NCI-H446 (cell line): ENCODE results near the gene NR3C2.
A peak's percentile ranks its signal among the peaks of the same experiment; 100 is the strongest.
"Not testable (repeated sequence)": the region's sequence is repeated elsewhere in the genome, so short reads cannot be mapped to it uniquely, and the experiment has no call there.

Experiments used
- DNase-seq, 2 experiments: peaks; one replicate each; lab custom pipeline; 2025; lab: John Stamatoyannopoulos, UW

The NR3C2 gene

DNA sequence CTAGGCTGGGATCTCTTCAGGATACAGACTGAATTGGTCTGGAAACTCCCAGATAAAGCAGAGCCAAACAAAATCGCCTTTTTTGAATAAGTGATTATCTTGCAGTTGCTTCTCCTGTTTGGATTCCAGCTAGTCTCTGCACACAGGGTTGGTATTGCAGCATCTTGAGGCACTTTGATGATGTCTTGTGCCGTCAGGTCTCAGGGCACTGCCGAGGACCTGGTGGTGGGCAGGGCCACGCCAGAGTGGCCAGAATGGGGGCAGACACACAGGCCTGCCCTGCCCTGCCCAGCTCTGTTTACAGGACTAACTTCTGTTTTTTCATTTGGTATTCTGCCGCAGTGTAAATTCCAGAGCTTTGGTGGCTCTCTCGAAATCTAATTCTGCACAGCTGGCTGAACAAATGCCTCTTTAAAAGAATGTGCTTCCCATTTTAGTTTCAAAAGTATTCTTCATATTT, 276.1 kb downstream of the NR3C2 start:
- DNase-seq, result no peak

GRCh38 chr4:148164557-148164956, 277.7 kb downstream of the NR3C2 start:
- DNase-seq, result no peak

- no peak for DNase-seq
Observed at GRCh38 chr4:148162991-148163390, 279.2 kb downstream of the NR3C2 start.

GRCh38 chr4:148162519-148162918, 279.7 kb downstream of the NR3C2 start:
- DNase-seq, result no peak

- no peak for DNase-seq
Observed at GRCh38 chr4:148161601-148162000, 280.6 kb downstream of the NR3C2 start.

GRCh38 chr4:148159793-148160192, 282.4 kb downstream of the NR3C2 start:
- DNase-seq, result no peak

DNA sequence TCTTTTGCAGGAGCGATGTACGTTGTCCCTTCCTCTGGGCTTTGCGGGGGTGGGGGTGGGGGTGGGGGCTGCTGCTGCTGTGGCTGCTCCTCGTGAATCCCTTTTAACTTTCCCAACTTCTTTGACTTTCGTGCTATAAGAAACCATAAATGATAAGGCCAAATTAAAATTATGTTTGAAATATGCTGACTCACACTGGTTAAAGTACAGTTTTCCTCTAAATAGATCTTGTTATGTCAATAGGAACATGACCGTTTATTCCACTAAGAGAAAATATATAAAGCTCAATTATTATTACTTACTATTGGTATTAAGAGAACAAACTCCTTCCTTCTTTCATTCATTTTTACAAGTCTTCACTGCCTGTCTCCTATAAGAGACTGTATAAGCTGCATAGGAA, 287.4 kb downstream of the NR3C2 start:
- DNase-seq, result no peak

DNA sequence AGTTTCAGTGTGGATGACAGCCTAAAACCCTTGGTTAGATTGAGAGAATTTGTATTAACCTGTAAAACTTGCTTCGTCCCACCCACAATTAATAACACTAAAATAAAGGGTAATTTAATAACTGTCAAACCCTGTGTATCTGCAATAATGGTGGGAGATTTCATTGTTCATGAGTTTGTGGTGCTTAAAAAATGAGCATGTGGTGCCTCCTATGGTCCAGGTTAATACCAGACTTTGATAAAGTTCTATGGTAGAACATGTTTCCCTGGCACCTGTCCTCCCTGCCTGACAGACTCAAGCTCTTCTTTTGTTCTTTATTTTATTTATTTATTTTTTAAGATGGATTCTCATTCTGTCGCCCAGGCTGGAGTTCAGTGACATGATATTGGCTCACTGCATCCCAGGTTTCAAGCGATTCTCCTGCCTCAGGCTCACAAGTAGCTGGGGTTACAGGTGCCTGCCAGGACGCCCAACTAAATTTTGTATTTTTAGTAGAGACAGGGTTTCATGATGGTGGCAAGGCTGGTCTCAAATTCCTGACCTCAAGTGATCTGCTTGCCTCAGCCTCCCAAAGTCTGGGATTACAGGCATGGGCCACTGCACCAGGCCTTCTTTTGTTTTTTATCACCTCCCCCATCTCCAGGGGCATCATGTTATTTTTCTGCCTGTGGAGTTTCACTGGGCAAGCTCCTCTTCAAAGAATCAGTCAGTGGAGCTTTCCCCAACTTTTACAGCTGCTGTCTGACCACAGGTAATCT, 289.2 kb downstream of the NR3C2 start:
- DNase-seq, result no peak

DNA sequence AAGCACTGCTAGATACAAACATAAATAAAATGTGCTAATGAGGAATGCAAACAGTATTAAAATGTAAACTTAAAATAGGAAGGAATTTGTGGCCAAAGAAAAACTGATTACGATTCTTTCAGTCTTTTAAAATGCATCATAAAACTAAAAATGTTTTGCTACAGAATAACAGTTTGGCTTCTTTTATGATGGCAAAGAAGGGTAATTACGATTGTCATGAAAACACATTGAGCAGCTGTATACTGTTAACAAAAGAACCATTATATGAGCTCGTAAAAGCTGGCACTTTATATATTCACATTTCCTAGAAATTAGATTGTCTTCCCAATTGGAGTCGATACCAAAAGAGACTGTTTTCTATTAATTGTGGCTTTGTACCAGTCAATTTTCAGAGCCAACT, 290.4 kb downstream of the NR3C2 start:
- DNase-seq, result no peak

DNA sequence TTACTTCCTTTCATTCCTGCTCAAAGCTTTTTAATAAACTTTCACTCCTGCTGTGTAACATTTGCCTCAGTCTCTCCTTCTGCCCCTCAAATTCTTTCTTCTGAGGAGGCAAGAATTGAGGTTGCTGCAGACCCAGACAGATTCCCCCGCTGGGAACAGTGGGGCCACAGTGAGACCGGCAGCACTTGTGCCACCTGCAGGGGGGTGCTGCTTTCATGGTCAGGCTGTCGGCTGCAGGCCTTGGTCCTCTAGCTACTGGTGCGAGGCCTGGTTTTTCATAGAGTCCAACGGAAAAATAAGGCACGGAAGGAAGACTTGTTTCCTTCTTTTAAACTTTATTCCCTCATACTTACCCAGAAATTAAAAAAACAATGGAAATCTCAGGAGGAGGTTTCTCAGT, 296.7 kb downstream of the NR3C2 start:
- DNase-seq, result no peak

DNA sequence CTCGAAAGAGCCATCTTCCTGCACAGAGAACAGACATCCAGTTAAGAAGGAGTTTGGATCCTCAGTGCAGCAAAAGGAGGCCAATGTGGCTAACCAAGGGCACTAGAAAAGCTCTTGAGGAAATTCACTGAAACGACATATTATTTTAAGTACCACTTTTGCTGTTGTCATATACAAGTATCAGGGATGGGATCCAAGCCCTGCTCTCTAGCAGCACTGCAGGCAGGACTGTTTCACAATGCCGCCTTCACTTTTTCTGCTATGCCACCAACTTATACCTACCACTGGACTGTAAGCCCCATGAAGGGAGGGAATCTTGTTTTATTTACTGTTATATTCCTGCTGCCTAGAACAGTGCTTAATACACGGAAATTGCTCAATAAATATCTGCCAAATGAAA, 299.0 kb downstream of the NR3C2 start:
- no peak for DNase-seq

DNA sequence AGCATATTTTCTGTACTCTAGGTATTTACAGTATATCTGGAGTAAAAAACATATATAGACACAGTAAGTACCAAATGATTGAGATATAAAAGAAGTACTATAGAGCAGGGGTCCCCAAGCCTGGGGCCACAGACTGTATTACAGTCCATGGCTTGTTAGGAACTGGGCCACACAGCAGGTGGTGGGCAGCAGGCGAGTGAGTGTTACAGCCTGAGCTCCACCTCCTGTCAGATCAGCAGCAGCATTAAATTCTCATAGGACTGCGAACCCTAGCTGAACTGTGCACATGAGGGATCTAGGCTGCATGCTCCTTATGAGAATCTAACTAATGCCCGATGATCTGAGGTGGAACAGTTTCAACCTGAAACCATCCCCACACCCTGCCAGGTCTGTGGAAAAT, 300.7 kb downstream of the NR3C2 start:
- DNase-seq, result no peak

GRCh38 chr4:148126825-148127224, 315.4 kb downstream of the NR3C2 start:
- DNase-seq, result no peak

DNA sequence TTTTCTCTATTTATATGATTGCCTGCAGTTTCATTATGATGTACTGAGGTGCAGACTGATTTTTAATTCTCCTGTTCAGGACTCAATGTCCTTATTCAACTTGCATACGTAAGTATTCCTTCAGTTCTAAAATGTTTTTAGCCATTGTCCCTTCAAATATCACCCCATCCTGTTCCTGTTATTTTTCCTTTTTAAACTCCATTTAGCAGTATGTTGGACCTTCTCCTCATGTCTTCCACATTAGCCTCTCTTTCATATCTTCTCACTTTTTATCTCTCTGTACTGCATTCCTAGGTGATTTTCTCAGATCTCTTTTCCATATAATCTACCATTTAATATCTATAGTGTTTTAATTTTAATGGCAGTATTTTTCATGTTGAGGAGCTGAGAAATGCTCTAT, 317.7 kb downstream of the NR3C2 start:
- DNase-seq, result no peak

DNA sequence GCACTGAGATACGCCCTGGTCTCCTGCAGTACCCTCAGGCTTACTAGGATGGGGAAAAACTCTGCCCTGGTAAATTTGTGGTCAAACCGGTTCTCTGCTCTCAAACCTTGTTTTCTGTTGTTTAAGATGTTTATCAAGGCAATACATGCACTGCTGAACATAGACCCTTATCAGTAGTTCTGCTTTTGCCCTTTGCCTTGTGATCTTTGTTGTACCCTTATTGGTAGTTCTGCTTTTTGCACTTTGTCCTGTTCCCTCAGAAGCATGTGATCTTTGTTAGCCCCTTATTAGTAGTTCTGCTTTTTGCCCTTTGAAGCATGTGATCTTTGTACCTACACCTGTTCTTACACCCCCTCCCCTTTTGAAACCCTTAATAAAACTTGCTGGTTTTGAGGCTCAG, 319.1 kb downstream of the NR3C2 start:
- DNase-seq, result not testable (repeated sequence)

DNA sequence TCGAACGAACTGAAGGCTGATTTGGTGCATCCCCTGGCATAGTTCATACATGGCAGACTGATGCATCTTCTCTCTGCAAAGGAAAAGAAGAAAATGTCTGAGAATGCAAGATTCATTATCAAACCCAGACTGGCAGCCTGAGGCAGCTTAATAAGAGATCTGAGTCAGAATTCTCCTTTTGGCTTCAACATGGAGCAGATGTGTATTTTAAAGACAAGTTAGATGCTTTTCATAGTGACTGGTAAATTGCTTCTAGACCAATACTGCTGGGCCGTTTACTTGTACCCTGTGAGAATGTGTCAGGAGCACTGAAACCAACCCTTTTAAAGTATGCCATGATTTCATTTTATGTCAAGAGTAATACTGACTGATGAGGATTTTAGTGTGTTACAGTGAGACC, 322.0 kb downstream of the NR3C2 start:
- no peak for DNase-seq

DNA sequence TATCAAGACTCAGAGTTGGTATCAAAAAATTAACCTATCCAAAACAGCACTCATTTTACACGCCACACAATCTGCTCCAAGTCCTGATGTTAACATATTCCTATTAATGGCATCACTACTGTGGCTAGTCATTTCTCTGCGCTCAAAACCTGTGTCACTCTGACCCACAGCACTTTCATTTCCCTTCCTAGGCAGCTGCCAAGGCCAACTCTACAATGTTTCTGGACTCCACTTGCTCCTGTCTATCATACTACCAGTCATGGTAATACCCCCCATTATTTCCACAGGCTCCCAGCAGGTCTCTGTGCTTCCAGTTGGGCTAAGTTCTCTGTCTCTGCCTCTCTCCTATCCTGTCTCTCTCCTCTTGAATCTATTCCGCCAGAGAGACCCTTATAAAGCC, 323.6 kb downstream of the NR3C2 start:
- DNase-seq, result no peak

GRCh38 chr4:148118179-148118578, 324.0 kb downstream of the NR3C2 start:
- DNase-seq, result no peak

- DNase-seq, result no peak
Observed at GRCh38 chr4:148116969-148117368, 325.2 kb downstream of the NR3C2 start.

DNA sequence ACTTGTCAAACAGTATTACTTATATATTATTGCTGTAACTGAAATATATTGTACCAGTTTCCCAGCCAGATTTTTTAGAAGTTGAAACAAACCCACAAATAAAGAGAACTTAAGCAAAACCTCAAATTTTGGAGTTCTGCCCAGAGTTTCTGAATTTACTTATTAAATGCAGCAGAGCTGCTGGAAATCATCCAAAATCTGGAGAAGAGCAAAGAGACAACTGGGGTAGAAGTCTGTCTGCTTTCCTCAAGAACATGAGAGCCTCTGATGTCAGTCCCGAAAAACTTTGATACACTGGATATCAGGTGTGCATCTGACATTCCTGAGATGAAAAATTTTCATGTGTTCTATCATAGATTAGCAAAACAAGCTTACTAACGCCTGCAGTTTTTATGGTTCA, 325.9 kb downstream of the NR3C2 start:
- DNase-seq, result peak; percentile 81 to 96

DNA sequence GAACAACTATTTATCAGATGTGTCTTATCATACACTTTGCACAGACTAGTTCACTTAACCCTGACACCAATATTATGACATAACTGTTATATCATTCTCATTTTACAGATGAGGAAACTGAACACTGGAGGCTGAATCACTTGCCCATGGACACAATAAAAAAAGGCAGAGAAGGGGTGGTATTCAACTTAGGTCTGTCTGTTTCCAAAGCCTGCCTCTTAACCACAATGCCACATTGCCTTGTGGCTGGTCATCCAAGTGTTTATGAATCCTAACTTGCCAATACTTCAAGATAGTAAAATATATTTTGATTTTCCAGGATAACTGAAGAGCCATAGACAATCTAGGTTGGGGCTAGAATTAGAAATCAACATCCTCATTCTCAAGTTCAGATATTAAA, 327.8 kb downstream of the NR3C2 start:
- no peak for DNase-seq

DNA sequence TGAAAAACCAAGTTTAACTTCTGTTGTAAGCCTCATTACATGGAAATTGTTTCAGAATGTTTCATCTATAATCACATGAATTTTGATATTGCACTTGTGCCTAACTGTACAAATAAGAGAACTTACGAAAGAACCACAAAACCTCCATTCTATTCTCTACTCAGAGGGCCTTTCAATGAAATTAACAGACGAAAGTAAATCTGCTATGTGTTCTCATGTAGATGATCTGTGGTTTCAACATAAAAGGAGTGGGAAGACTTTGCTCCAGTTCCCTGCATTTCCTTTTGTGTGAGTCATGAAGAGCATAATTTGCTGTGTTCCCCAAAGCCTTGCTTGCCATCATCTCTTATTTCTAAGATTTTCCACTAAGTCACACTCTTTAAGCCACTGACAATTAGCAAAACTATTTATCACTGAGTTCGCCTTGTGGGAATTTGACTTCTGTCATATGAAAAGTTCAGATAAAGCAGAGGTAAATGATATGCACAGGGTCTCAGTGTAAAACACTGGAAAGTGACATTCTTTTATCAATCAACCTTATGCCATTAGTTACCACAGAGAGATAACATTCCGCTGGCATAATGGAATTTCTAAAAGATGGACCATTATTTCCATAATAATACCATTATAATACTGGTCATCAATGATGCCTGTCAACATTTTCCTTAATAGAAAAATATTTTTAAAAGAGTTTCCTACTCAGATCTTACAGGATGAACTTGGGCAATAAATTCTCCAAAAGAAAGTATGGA, 329.8 kb downstream of the NR3C2 start:
- DNase-seq, result no peak

GRCh38 chr4:148110169-148110568, 332.0 kb downstream of the NR3C2 start:
- DNase-seq, result no peak

DNA sequence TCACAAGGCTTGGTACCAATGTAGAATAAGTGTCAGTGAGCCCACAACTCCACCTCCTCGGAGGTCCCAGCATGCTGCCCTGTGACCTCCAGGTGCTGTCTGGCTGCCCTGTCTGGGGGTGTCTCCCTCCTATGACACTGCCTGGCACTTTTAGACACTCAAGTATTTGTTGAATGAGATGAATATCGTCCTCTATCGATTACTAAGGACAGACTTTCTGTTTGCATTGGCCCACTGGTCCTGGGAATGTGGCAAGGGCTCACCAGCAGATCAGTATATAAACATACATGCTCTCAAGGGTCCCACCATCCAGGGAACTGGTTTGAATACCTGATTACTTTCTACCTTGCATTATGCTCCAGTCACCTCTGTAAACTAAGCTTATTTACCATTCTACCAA, 333.0 kb downstream of the NR3C2 start:
- DNase-seq, result no peak
